Measurements from ENCODE around the gene SPATA13.

- no peak for TF ChIP-seq EZH2 (IDR thresholded peaks at IDR 0.05; ENCODE audit: borderline replicate concordance, low read depth, low read length, severe bottlenecking)
- no peak for TF ChIP-seq CTCF (IDR thresholded peaks at IDR 0.05; ENCODE audit: borderline replicate concordance, extremely low read depth, low read length, poor library complexity, severe bottlenecking)
Measured at GRCh38 chr13:24216176-24216575, 55.7 kb downstream of the SPATA13 start.

Measured in DND-41 (cell line).